Activated naive CD8-positive, alpha-beta T cell treated with anti-CD3 and anti-CD28 coated beads, Interleukin-2, amount 50 U/mL, for 24 hours (primary cell): ENCODE data around the gene VWA2.
A peak's percentile ranks its signal among the peaks of the same experiment; 100 is the strongest.
"Not testable (repeated sequence)": the region's sequence is repeated elsewhere in the genome, so short reads cannot be mapped to it uniquely, and the experiment has no call there.

Experiments used
- ATAC-seq: fragments of 150-1000 bp; cut with Tn5 transposase; one replicate; pipeline ENCODE4 v1.10.0; 2021
- DNase-seq: peaks from one replicate; pipeline ENCODE4 v3.0.0; 2021
- H3K27ac Mint-ChIP-seq: one replicate; pipeline ENCODE4 v1.8.0; 2021; ENCODE audit warnings: mild to moderate bottlenecking, mixed read lengths
- H3K27me3 Mint-ChIP-seq: one replicate; pipeline ENCODE4 v1.8.0; 2021; ENCODE audit warnings: mixed read lengths
- H3K36me3 Mint-ChIP-seq: one replicate; pipeline ENCODE4 v1.8.0; 2021; ENCODE audit warnings: low read depth, mixed read lengths
- H3K4me1 Mint-ChIP-seq: one replicate; pipeline ENCODE4 v1.8.0; 2021; ENCODE audit warnings: mixed read lengths
- H3K4me3 Mint-ChIP-seq: one replicate; pipeline ENCODE4 v1.8.0; 2021; ENCODE audit warnings: mild to moderate bottlenecking, moderate library complexity, mixed read lengths
- H3K9me3 Mint-ChIP-seq: one replicate; pipeline ENCODE4 v1.8.0; 2021; ENCODE audit warnings: mixed read lengths

VWA2 gene

DNA sequence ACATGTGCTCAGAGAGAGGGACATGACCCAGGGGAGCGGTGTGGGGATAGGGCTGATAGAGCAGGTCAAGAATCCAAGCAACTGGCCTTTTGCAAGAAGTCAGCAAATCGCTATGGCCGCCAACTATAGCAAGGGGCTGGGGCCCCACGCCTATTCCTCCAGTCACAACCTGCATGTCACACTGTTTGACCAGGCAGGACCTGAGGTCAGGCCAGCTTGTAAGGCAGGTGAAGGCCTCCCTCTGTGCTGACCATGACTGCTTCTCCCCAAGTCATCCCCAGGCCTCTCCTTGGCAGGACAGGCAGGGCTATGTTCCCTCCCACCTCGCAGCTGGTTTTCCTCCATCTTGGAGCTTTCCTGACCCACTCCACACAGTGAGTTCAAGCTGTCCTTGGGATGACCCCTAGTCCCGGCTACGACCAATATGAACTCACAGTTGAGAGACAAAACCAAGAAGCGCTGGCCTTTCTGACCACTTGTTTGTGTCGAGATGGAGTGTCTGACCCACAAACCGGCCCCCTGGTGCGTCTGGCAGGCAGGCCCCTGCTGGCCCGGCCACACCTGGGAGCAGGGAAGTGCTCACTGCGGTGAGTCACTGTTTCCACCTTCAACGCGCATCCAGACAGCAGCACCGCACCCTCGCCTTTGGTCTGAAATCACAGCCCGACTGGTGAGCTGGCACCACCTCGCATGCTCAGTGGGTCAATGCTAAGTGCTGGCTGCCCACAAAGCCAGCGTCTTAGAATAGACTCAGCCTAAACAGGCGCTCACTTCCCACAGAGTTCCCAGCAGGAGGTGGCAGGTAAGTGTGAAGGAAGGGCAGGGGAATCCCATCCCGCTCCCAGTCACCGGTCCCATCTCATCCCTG is 81.4 kb downstream of the VWA2 start:
- Mint-ChIP-seq H3K36me3 (no peaks in the 10 kb centered on the region), H3K4me3 (no peak overlapping the region), H3K27me3 (peaks cover 2% of the 10 kb centered on the region), H3K4me1 (no peaks in the 10 kb centered on the region), H3K9me3 (no peaks in the 10 kb centered on the region), H3K27ac (no peak overlapping the region)
- no peak for DNase-seq
- ATAC-seq, result peak; percentile 12

DNA sequence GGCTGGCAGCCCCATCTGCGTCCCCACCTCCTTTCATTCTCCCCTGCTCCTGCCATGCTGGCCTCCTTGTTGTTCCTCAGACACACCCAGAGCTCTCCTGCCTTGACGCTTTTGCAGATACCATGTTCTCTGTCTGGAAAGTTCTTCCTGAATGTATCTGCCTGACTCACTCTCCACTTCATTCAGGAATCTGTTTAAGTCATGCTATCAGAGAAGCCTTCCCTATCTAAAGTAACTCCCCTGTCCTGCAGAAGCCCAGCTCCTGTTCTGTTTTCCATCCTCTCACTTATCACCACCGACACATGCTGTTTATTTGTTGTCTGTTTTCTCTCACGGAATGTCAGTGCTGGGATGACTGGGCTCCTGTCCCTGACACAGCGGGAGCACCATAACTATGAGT is 83.3 kb downstream of the VWA2 start:
- Mint-ChIP-seq H3K36me3 (no peaks in the 10 kb centered on the region), H3K4me1 (no peaks in the 10 kb centered on the region), H3K9me3 (no peaks in the 10 kb centered on the region), H3K4me3 (no peak overlapping the region), H3K27ac (no peak overlapping the region), H3K27me3 (peaks cover 2% of the 10 kb centered on the region)
- no peak for DNase-seq
- ATAC-seq, result no peak

DNA sequence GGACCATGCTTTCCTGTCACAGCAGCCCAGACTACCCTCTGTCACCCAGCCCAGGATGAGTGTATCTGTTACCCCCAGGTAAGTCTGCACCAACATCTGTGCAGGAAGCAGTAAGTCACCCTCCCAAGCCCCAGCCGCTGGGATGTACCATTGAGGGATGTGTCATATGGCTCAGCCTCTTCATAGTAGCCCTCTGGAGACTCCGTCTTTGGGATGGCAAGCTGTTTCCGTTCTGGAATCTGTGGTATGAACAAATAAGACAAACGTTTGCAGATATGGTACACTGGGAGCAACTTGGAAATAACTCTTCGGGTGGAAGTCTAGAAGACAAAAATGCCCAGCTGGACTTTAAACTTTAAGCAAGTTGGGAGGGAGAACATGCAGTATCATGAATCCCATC is 84.0 kb downstream of the VWA2 start:
- Mint-ChIP-seq H3K9me3 (no peaks in the 10 kb centered on the region), H3K27me3 (peaks cover 2% of the 10 kb centered on the region), H3K36me3 (no peaks in the 10 kb centered on the region), H3K27ac (no peak overlapping the region), H3K4me1 (no peaks in the 10 kb centered on the region), H3K4me3 (no peak overlapping the region)
- DNase-seq (no peak), ATAC-seq (no peak)

DNA sequence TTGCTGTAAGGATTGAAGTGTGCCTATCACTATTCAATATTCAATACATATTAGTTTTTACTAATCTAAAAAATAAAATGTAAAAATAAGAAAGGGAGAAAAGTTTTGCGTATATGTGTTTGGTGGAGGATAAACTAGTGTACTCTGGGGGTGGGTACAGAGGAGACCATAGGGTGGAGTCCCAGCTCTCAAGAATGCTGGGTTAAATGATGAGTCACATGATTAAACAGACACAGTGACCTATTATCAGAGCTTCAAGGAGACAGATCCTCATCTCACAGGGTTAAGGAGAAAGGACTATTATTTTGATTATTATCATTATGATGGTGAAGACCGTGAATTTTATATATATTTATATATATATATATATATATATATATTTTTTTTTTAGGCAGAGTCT is 87.7 kb downstream of the VWA2 start:
- no peaks in the 10 kb centered on the region for H3K27me3 Mint-ChIP-seq
- no peaks in the 10 kb centered on the region for H3K9me3 Mint-ChIP-seq
- DNase-seq, result no peak
- no peak for ATAC-seq
- no peak overlapping the region for H3K27ac Mint-ChIP-seq
- no peak overlapping the region for H3K4me3 Mint-ChIP-seq
- no peaks in the 10 kb centered on the region for H3K4me1 Mint-ChIP-seq
- H3K36me3 Mint-ChIP-seq, result no peaks in the 10 kb centered on the region

DNA sequence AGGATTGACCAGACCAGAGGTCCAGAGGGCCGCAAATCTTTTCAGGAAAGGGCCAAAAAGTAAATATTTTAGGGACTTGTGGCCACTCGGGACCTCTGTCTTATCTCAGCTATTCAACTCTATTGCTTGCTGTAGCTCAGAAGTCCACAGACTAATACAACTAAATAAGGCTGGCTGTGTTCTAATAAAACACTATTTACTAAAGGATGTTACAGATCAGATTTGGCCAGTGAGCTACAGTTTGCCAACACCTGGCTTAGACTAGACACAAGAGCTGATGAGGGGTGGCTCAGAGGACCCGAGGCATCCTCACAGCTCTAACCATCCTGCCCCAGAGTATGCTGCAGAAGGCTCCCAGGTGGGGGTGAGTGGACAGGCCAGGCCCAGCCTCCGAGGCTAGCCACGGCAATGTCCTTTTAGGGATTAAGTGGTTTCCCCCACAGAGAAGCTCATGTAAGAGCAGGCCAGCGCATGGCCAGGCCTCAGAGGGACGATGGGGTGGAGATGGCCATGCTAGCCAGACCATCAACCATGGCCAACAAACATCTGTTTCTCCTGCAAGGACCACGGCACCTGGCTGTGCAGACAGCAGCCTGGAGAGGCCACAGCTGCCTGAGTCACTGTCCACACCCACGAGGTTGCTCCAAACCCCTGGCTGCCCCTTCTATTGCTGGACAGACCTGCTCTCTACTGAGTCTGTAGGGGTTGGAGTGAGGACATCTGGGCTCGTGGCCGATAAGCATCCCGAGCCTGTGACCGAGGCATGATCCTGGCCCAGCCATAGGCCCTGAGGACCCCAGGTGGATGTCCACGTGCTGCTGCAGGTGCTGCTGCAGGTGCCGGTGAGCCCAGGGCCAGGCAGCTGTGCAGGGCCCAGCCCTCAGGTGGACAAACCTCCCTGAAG is 88.7 kb downstream of the VWA2 start:
- no peaks in the 10 kb centered on the region for H3K9me3 Mint-ChIP-seq

DNA sequence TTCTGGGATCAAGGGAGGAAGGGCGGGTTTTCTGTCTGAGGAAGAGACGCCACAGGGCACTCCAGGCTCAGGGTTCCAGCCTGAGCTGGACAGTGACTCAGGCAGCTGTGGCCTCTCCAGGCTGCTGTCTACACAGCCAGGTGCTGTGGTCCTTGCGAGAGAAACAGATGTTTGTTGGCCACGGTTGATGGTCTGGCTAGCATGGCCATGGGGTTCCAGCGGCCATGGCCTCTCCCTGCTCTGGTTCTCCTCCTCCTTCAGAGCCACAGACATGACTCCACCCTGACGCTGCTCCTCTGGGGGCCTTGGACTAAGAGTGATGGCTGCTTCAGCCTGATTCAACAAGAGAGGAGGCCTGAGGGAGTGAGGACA is 89.4 kb downstream of the VWA2 start:
- H3K4me3 Mint-ChIP-seq, result no peak overlapping the region
- no peaks in the 10 kb centered on the region for H3K36me3 Mint-ChIP-seq
- DNase-seq (no peak), ATAC-seq (no peak)
- peaks cover 4% of the 10 kb centered on the region for H3K27me3 Mint-ChIP-seq
- no peaks in the 10 kb centered on the region for H3K4me1 Mint-ChIP-seq
- H3K9me3 Mint-ChIP-seq, result no peaks in the 10 kb centered on the region
- H3K27ac Mint-ChIP-seq, result no peak overlapping the region

More for the DNA sequence above, 88.7 kb downstream of the VWA2 start:
- no peaks in the 10 kb centered on the region for H3K4me1 Mint-ChIP-seq
- DNase-seq (no peak), ATAC-seq (no peak)
- no peaks in the 10 kb centered on the region for H3K27me3 Mint-ChIP-seq
- H3K4me3 Mint-ChIP-seq, result no peak overlapping the region
- H3K36me3 Mint-ChIP-seq, result no peaks in the 10 kb centered on the region
- no peak overlapping the region for H3K27ac Mint-ChIP-seq

DNA sequence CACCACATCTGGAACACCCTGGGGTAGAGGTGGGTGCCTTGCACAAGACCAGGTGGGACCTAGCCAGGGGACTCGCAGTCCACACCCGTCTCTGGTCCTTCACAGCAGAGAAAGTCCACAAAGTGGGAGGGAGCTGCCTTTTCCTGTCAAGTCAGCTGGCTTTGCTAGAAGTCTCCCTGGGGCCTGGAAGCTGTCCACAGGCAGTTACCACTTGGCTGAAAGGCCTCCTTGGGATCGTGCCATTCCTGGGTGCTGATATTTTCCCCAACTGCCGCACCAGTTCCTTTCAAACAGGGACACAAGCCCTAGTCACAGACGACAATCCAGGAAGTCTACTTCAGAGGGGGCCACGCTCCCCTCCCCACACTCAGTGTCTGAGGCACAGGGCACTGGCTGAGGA is 89.8 kb downstream of the VWA2 start:
- Mint-ChIP-seq H3K4me1 (no peaks in the 10 kb centered on the region), H3K9me3 (no peaks in the 10 kb centered on the region), H3K27ac (no peak overlapping the region), H3K27me3 (peaks cover 7% of the 10 kb centered on the region), H3K4me3 (no peak overlapping the region), H3K36me3 (no peaks in the 10 kb centered on the region)
- DNase-seq (no peak), ATAC-seq (no peak)

DNA sequence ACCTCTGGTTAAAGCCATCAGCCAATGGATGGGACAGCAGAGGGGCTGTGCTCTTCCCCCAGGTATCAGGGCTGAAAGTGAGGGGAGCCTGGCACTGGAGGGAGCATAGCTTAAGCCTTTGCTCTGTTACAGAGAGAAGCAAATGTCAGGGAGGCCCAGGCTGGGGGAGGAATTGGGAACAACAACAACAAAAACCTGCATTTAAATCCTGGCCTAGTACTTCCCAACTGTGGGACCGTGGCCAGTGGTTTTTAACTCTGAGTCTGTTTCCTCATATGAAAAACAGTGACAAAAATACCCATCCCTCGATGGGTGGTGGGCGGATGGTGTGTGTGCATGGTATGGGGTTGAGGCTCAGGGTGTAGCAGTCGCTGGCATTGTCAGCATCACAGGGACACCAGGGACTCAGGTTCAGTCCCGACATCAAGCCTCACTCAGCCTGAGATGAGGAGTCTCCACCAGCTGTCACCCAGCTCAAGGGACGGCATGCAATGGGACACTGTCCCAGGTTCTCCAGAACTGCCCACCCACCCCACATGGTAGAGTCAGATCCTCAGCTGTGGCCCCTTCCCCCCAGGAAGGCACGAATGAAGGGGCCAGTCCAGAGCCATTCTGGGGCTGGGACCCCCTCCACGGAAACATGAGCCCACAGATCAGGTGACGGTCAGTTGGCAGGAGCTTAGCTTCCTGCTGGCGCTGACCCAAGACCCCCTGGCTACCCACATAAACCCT is 90.7 kb downstream of the VWA2 start:
- Mint-ChIP-seq H3K36me3 (no peaks in the 10 kb centered on the region), H3K27me3 (peaks cover 12% of the 10 kb centered on the region), H3K27ac (no peak overlapping the region), H3K4me1 (peaks cover 6% of the 10 kb centered on the region), H3K4me3 (no peak overlapping the region), H3K9me3 (no peaks in the 10 kb centered on the region)
- DNase-seq (no peak), ATAC-seq (no peak)

DNA sequence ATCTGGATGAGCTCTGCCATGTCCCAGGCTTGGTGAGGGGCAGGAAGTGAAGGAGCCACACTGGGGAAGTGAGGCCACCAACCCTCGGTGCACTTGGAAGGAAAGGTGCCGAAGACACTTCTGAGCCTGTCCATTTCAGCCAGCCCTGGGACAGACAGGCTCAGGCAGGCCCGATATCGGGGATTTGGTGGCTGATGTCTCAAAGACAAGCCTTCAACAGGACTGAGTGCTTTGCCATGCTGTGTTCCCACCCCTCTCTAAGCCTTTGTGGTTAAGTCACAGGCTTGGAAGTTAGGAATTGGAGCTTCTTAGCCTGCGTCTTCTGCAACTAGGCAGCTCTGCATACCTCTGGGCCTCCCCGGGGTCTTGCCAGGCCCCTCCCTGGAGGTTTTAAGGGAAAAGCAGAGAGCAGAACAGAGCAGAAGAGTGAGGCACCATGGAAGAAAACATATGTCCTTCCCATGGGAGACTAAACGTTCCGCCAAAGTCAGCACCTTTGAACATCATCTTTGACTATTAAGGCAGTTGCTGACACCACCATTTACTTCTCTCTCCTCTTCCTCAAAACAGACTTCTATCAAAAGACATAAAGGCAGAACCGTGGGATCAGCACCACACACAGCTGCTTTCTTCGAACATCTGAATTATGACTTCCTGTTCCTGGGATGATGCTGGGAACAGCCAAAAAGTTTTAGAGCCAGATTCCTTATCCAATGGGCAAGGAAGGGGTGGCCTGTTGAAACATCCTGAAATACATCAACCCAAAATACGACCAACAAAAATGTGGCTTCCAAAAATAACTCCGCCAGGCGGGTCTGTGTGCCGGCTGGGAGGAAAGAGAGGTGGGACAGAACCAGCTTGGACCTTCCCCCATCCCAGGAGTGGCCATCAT is 93.5 kb downstream of the VWA2 start:
- Mint-ChIP-seq H3K4me3 (no peak overlapping the region), H3K4me1 (peaks cover 27% of the 10 kb centered on the region), H3K27ac (no peak overlapping the region), H3K36me3 (no peaks in the 10 kb centered on the region), H3K9me3 (no peaks in the 10 kb centered on the region), H3K27me3 (peaks cover 17% of the 10 kb centered on the region)
- ATAC-seq, result no peak
- no peak for DNase-seq

DNA sequence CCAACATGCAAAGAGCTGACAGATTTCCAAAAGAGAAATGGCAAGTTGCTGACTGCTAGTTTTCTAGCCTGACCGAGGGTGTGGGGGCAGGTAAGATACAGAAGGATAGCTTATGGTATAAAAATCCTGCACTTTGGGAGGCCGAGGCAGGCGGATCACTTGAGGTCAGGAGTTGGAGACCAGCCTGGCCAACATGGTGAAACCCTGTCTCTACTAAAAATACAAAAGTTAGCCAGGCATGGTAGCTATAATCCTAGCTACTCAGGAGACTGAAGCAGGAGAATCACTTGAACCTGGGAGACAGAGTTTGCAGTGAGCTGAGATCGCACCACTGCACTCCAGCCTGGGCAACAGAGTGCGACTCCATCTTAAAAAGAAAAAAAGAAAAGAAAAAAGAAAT is 94.4 kb downstream of the VWA2 start:
- Mint-ChIP-seq H3K4me1 (peaks cover 33% of the 10 kb centered on the region), H3K27me3 (peaks cover 17% of the 10 kb centered on the region)
- not testable (repeated sequence) for H3K9me3 Mint-ChIP-seq, ATAC-seq, H3K36me3 Mint-ChIP-seq, H3K4me3 Mint-ChIP-seq, DNase-seq, H3K27ac Mint-ChIP-seq

DNA sequence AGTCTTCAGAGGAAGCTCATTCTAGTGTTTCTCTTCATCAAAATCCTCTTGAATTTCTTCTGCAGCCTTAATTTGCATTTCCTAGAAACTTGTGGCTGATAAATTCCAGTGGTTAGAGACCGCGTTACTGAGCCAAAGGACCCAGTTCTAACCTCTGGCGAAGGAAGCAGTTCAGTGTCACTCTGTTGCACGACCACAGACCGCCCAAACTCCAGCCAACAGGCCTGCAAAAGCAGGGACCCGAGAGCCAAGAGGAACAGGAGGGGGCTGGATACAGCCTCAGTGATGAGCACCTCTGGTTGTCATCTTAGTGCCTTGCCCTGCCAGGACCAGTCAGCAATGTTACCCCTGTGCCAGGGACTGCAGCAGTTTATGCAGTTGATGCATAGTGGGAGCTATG is 95.2 kb downstream of the VWA2 start:
- H3K9me3 Mint-ChIP-seq, result no peaks in the 10 kb centered on the region
- ATAC-seq (no peak), DNase-seq (no peak)
- H3K4me1 Mint-ChIP-seq, result peaks cover 33% of the 10 kb centered on the region
- peaks cover 17% of the 10 kb centered on the region for H3K27me3 Mint-ChIP-seq
- H3K27ac Mint-ChIP-seq, result no peak overlapping the region
- H3K36me3 Mint-ChIP-seq, result no peaks in the 10 kb centered on the region
- no peak overlapping the region for H3K4me3 Mint-ChIP-seq

DNA sequence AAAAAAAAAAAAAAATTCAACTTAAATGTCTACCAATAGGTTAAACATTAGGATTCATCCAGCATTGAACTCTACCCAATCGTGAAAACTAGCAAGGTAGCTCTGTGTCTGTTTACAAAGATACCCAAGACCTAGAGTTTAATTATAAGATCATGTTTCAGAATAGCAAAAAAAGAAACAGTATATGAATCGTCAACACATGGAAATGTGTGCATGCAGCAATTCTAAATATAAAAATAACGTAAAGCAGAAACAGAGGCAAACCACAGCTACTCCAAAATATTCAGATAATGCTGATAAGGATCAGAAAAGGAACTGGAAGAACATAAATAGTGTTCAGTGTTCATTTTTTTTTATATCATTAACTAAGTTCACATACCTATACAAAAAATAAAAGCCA is 96.6 kb downstream of the VWA2 start:
- no peak for DNase-seq
- Mint-ChIP-seq H3K27ac (no peak overlapping the region), H3K9me3 (no peaks in the 10 kb centered on the region), H3K36me3 (no peaks in the 10 kb centered on the region), H3K4me1 (peaks cover 33% of the 10 kb centered on the region), H3K4me3 (no peak overlapping the region), H3K27me3 (peaks cover 17% of the 10 kb centered on the region)
- ATAC-seq, result no peak

DNA sequence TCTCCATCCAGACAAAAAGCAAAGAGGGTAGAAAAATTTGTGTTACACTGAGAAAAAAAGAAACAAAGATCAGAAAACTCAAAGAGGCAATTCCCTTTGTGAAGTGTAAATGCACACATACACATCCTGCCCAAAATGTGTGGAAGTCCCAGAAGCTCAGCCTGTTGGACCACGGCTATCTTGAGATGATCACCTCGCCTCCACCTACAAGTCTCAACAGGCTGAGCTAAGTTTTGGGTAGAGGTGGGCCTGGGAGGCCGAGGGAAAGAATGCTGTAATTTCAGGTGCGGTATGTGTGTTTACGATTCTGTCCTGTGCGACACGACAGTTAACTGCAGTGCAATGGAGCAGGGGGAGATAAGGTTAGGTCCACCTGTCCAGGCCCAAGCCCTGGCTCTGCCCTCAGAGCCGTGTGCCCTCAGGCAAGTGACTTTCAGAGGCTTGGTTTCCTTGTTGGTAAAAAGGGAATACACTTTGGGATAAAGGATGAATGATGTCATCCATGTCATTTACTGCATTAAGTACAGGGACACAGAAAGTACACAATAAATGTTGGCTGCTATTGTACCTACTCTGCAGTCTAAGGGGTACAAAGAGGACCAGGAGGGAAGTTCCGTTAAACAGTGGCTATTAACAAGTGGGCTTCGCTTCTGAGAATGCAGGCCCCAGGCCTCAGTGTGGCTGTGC is 97.9 kb downstream of the VWA2 start:
- Mint-ChIP-seq H3K27me3 (peaks cover 17% of the 10 kb centered on the region), H3K36me3 (no peaks in the 10 kb centered on the region), H3K9me3 (no peaks in the 10 kb centered on the region), H3K4me1 (peaks cover 33% of the 10 kb centered on the region), H3K4me3 (no peak overlapping the region), H3K27ac (peak overlapping the region; percentile 83)
- no peak for ATAC-seq
- no peak for DNase-seq
